OCI-LY3 (cell line): ENCODE results near the gene PROM2.
"Not testable (repeated sequence)": the region's sequence is repeated elsewhere in the genome, so short reads cannot be mapped to it uniquely, and the experiment has no call there.

ENCODE experiments used
- H2AFZ ChIP-seq: fragments of 200-600, 300-600 bp; shearing (Covaris generic); 2 replicates; pipeline ENCODE4 v1.6.0; 2014; ENCODE audit warnings: antibody characterized with exemption, low read depth, low read length
- H3K27ac ChIP-seq: fragments of 200-600, 300-600 bp; sonication (generic); 2 replicates; pipeline ENCODE4 v1.5.1; 2014; ENCODE audit warnings: mild to moderate bottlenecking, low read length, moderate library complexity, mixed read lengths
- H3K27me3 ChIP-seq: fragments of 200-600, 300-600 bp; sonication (generic); 2 replicates; pipeline ENCODE4 v1.6.1; 2014; ENCODE audit warnings: low read depth, low read length, mixed read lengths
- H3K36me3 ChIP-seq: fragments of 200-600, 300-600 bp; sonication (generic); replicated peaks from 2 replicates; pipeline ENCODE3; 2014; ENCODE audit warnings: low read depth, low read length, mixed read lengths
- H3K4me1 ChIP-seq: fragments of 300-600, 200-600 bp; sonication (generic); 2 replicates; pipeline ENCODE4 v1.6.1; 2014; ENCODE audit warnings: low read length, mixed read lengths
- H3K4me2 ChIP-seq: fragments of 200-600, 300-600 bp; sonication (generic); 2 replicates; pipeline ENCODE4 v1.6.1; 2014; ENCODE audit warnings: low read length, mixed read lengths
- H3K4me3 ChIP-seq: fragments of 300-600, 200-600 bp; sonication (generic); 2 replicates; pipeline ENCODE4 v1.5.1; 2014; ENCODE audit warnings: antibody characterized with exemption, mild to moderate bottlenecking, low read length, moderate library complexity
- H3K79me2 ChIP-seq: fragments of 300-600, 200-600 bp; shearing (Covaris generic); 2 replicates; pipeline ENCODE4 v1.6.1; 2014; ENCODE audit warnings: mild to moderate bottlenecking, low read length, mixed read lengths
- H3K9ac ChIP-seq: fragments of 300-600, 200-600 bp; shearing (Covaris generic); 2 replicates; pipeline ENCODE4 v1.6.0; 2014; ENCODE audit warnings: mild to moderate bottlenecking, low read length, moderate library complexity
- H3K9me3 ChIP-seq: fragments of 200-600, 300-600 bp; shearing (Covaris generic); 2 replicates; pipeline ENCODE4 v1.6.1; 2014; ENCODE audit warnings: low read length, mixed read lengths; ENCODE audit not compliant: insufficient read depth
- H4K20me1 ChIP-seq: fragments of 200-600, 300-600 bp; sonication (generic); 2 replicates; pipeline ENCODE4 v1.6.1; 2016; ENCODE audit warnings: low read length, mixed read lengths; ENCODE audit not compliant: insufficient read depth
- CTCF ChIP-seq: fragments of 200-600, 300-600 bp; sonication (generic); IDR thresholded peaks from 2 replicates; pipeline ENCODE4 v1.5.1; 2014; ENCODE audit warnings: antibody characterized with exemption, low read length, low read depth
- EZH2phosphoT487 ChIP-seq: fragments of 200-600 bp; shearing (Covaris generic); IDR thresholded peaks from 2 replicates; pipeline ENCODE4 v1.6.1; 2018; ENCODE audit warnings: antibody characterized with exemption, mixed run types, low read depth

The PROM2 gene

GRCh38 chr2:95240091-95240490, 34.2 kb upstream of the PROM2 start:
- H3K36me3 ChIP-seq = no peaks in the 10 kb centered on the region
- no peak overlapping the region for H3K4me3 ChIP-seq
- H3K27me3 ChIP-seq = no peaks in the 10 kb centered on the region
- no peak overlapping the region for H3K4me2 ChIP-seq
- no peak overlapping the region for H2AFZ ChIP-seq
- H3K9me3 ChIP-seq = no peaks in the 10 kb centered on the region
- H3K4me1 ChIP-seq = no peaks in the 10 kb centered on the region
- no peak overlapping the region for H3K9ac ChIP-seq
- no peak for TF ChIP-seq CTCF
- TF ChIP-seq EZH2phosphoT487 = no peak
- no peak overlapping the region for H3K27ac ChIP-seq
- no peaks in the 10 kb centered on the region for H4K20me1 ChIP-seq
- no peaks in the 10 kb centered on the region for H3K79me2 ChIP-seq

GRCh38 chr2:95240556-95240955, 33.7 kb upstream of the PROM2 start:
- TF ChIP-seq CTCF (no peak), EZH2phosphoT487 (no peak)
- H3K9ac ChIP-seq = no peak overlapping the region
- H3K36me3 ChIP-seq = no peaks in the 10 kb centered on the region
- H3K27ac ChIP-seq = no peak overlapping the region
- no peaks in the 10 kb centered on the region for H3K4me1 ChIP-seq
- no peaks in the 10 kb centered on the region for H4K20me1 ChIP-seq
- no peak overlapping the region for H2AFZ ChIP-seq
- H3K4me3 ChIP-seq = no peak overlapping the region
- H3K4me2 ChIP-seq = no peak overlapping the region
- H3K9me3 ChIP-seq = no peaks in the 10 kb centered on the region
- no peaks in the 10 kb centered on the region for H3K27me3 ChIP-seq
- no peaks in the 10 kb centered on the region for H3K79me2 ChIP-seq

- H3K4me1 ChIP-seq, H3K79me2 ChIP-seq, H3K27me3 ChIP-seq, H3K4me2 ChIP-seq, H3K9me3 ChIP-seq, H2AFZ ChIP-seq, H3K36me3 ChIP-seq, H3K27ac ChIP-seq, H4K20me1 ChIP-seq, H3K4me3 ChIP-seq, H3K9ac ChIP-seq: not testable (repeated sequence)
Measured at GRCh38 chr2:95242084-95242483, 32.2 kb upstream of the PROM2 start.

- TF ChIP-seq EZH2phosphoT487 = no peak
- no peak for TF ChIP-seq CTCF
- H3K36me3 ChIP-seq = no peaks in the 10 kb centered on the region
- H2AFZ ChIP-seq = no peak overlapping the region
- H3K4me1 ChIP-seq = no peaks in the 10 kb centered on the region
- H3K79me2 ChIP-seq = no peaks in the 10 kb centered on the region
- H3K4me3 ChIP-seq = no peak overlapping the region
- H3K27ac ChIP-seq = no peak overlapping the region
- H3K9ac ChIP-seq = no peak overlapping the region
- H3K4me2 ChIP-seq = no peak overlapping the region
- H3K9me3 ChIP-seq = no peaks in the 10 kb centered on the region
- H4K20me1 ChIP-seq = no peaks in the 10 kb centered on the region
- H3K27me3 ChIP-seq = peaks cover 8% of the 10 kb centered on the region; the same call in 1 of the 2 replicates
Measured at GRCh38 chr2:95258271-95258670, 16.0 kb upstream of the PROM2 start.
